A549 (cell line): ENCODE data around the gene MYO7A. TPM values are rescaled to one million over a fixed set of nuclear protein-coding genes. Genes with fewer than 3 reads are reported as not detected.

Experiments used
- ATAC-seq, 2 experiments: fragments of 200-7000 bp in 1 of 2; fragments of >200 bp in 1 of 2; cut with Nextera tagmentation in 1 of 2; cut with Tn5 transposase in 1 of 2; 3 replicates each; pipeline versions ENCODE4 v1.8.0 to v1.9.1; 2018 to 2020; ENCODE audit warnings: mild to moderate bottlenecking in 1 of 2, moderate library complexity in 1 of 2
- CTCF ChIA-PET: fragments of 300-600 bp; sonication (Branson Sonifier 250); formaldehyde crosslinking; extraction: SDS; loops from one replicate; lab custom pipeline; 2021; ENCODE audit warnings: antibody characterized with exemption, inconsistent platforms; lab: Yijun Ruan, JAX
- POLR2A ChIA-PET: fragments of 350-600 bp; formaldehyde crosslinking; extraction: SDS; loops from one replicate; lab custom pipeline; 2021; ENCODE audit warnings: antibody characterized with exemption, inconsistent platforms; lab: Yijun Ruan, JAX
- DNase-seq, 2 experiments: peaks; one replicate each; pipeline versions ENCODE4 v3.0.0 to v3.0.0-alpha.2; 2011 to 2016; ENCODE audit warnings: low read depth in 1 of 2, low spot score in 1 of 2
- FAIRE-seq: peaks from 2 replicates; lab custom pipeline; 2011; peaks lifted over from hg19 to GRCh38; lab: Jason Lieb, UNC
- H3K27ac ChIP-seq, 2 experiments: fragments of >200 bp; sonication (Bioruptor Twin); formaldehyde crosslinking; 3 replicates each; pipeline ENCODE4 v1.5.1; 2016 to 2017
- H3K4me1 ChIP-seq: fragments of >200 bp; sonication (Bioruptor Twin); formaldehyde crosslinking; 3 replicates; pipeline ENCODE4 v1.6.1; 2016
- H3K4me2 ChIP-seq: fragments of >200 bp; sonication (Bioruptor Twin); formaldehyde crosslinking; 3 replicates; pipeline ENCODE4 v1.6.1; 2016
- H3K4me3 ChIP-seq: fragments of >200 bp; sonication (Bioruptor Twin); formaldehyde crosslinking; 3 replicates; pipeline ENCODE4 v1.5.1; 2016
- H3K9me3 ChIP-seq: fragments of >200 bp; sonication (Bioruptor Twin); formaldehyde crosslinking; 3 replicates; pipeline ENCODE4 v1.6.1; 2016
- BHLHE40 ChIP-seq: IDR thresholded peaks from 2 replicates; pipeline ENCODE4 v1.6.1; 2012; ENCODE audit warnings: low read depth, low read length, inconsistent platforms
- CBX2 ChIP-seq: fragments of 200-600 bp; sonication (generic); IDR thresholded peaks from 2 replicates; pipeline ENCODE4 v1.6.1; 2016; ENCODE audit warnings: low read depth, mild to moderate bottlenecking, borderline replicate concordance
- CEBPB ChIP-seq, 2 experiments: fragments of >200 bp in 1 of 2; sonication (Bioruptor Twin) in 1 of 2; formaldehyde crosslinking in 1 of 2; IDR thresholded peaks; 2 replicates each; pipeline ENCODE4 v1.6.1; 2012 to 2016
- EHMT2 ChIP-seq: fragments of 200-600 bp; sonication (generic); IDR thresholded peaks from 2 replicates; pipeline ENCODE4 v1.6.1; 2016; ENCODE audit warnings: antibody characterized with exemption, low read depth, mild to moderate bottlenecking, moderate library complexity
- FOSB ChIP-seq: fragments of 250-450 bp; sonication (Bioruptor Pico); IDR thresholded peaks from 2 replicates; pipeline ENCODE4 v1.5.0; 2020; ENCODE audit warnings: mild to moderate bottlenecking, moderate library complexity
- GATA3 ChIP-seq: IDR thresholded peaks from 2 replicates; pipeline ENCODE4 v1.6.1; 2012; ENCODE audit warnings: borderline replicate concordance
- HDAC2 ChIP-seq: fragments of 200-600 bp; sonication (generic); IDR thresholded peaks from 2 replicates; pipeline ENCODE4 v1.6.1; 2016
- HEYL ChIP-seq: fragments of 250-450 bp; sonication (Bioruptor Pico); IDR thresholded peaks from 2 replicates; pipeline ENCODE4 v1.8.0; 2021; ENCODE audit warnings: mild to moderate bottlenecking, moderate library complexity
- HOXB13 ChIP-seq: fragments of 250-450 bp; sonication (Bioruptor Pico); IDR thresholded peaks from 2 replicates; pipeline ENCODE4 v1.5.0; 2020; ENCODE audit warnings: low read depth, mild to moderate bottlenecking, moderate library complexity
- HOXB5 ChIP-seq: fragments of 250-450 bp; sonication (Bioruptor Pico); IDR thresholded peaks from 2 replicates; pipeline ENCODE4 v1.5.0; 2020; ENCODE audit warnings: mild to moderate bottlenecking, moderate library complexity
- JUNB ChIP-seq: fragments of >200 bp; sonication (Bioruptor Twin); formaldehyde crosslinking; IDR thresholded peaks from 2 replicates; pipeline ENCODE4 v1.6.1; 2016
- KDM1A ChIP-seq: fragments of 200-600 bp; sonication (generic); IDR thresholded peaks from 2 replicates; pipeline ENCODE4 v1.6.1; 2016; ENCODE audit warnings: low read depth, mild to moderate bottlenecking
- KDM5A ChIP-seq: fragments of 200-600 bp; sonication (generic); IDR thresholded peaks from 2 replicates; pipeline ENCODE4 v1.6.1; 2016; ENCODE audit warnings: antibody characterized with exemption, mild to moderate bottlenecking
- MAZ ChIP-seq: fragments of 150-350 bp; IDR thresholded peaks from 2 replicates; pipeline ENCODE4 v1.6.1; 2014; ENCODE audit warnings: antibody characterized with exemption, low read depth, low read length, borderline replicate concordance
- NFE2L2 ChIP-seq: fragments of 150-350 bp; conservative IDR thresholded peaks from 2 replicates; pipeline ENCODE4 v1.6.1; 2014; ENCODE audit warnings: low read length
- NR3C1 ChIP-seq: fragments of >200 bp; sonication (Bioruptor Twin); formaldehyde crosslinking; IDR thresholded peaks from 3 replicates; pipeline ENCODE4 v1.6.1; 2017
- RARB ChIP-seq: fragments of 250-450 bp; sonication (Bioruptor Pico); IDR thresholded peaks from 2 replicates; pipeline ENCODE4 v1.8.0; 2021; ENCODE audit warnings: mild to moderate bottlenecking, moderate library complexity
- RFX5 ChIP-seq: fragments of 450-650 bp; IDR thresholded peaks from 2 replicates; pipeline ENCODE4 v1.7.1; 2014; ENCODE audit warnings: antibody characterized with exemption, mild to moderate bottlenecking, moderate library complexity
- TFCP2L1 ChIP-seq: fragments of 250-450 bp; sonication (Bioruptor Pico); IDR thresholded peaks from 2 replicates; pipeline ENCODE4 v1.5.0; 2021; ENCODE audit warnings: mild to moderate bottlenecking
- WGBS: methylation state at CpG from one replicate; pipeline ENCODE4 v1.1.6; 2017; ENCODE audit errors: missing lambda C conversion rate; 5-methylcytosine and 5-hydroxymethylcytosine counted together
- polyA plus RNA-seq, 4 experiments: library from polyadenylated mRNA; depleted of rRNA in 3 of 4; stranded (reverse); fragments of >200 nt; fragmentation: RNase III in 1 of 4; extraction: RNeasy Plus Mini Kit Qiagen cat#74134 plus additional on column Dnase treatment in 1 of 4; gene quantifications; 2 replicates in 3 of 4; 3 replicates in 1 of 4; pipeline ENCODE4 v1.2.3, GENCODE V29; 2011 to 2017
- TF ChIP-seq, protein P1 (sequence below): fragments of 250-450 bp; sonication (Bioruptor Pico); IDR thresholded peaks from 2 replicates; pipeline ENCODE4 v1.5.0; 2021; ENCODE audit warnings: mild to moderate bottlenecking, moderate library complexity, borderline replicate concordance
- TF ChIP-seq, protein P2 (sequence below): fragments of 450-650 bp; IDR thresholded peaks from 2 replicates; pipeline ENCODE4 v1.6.1; 2014; ENCODE audit warnings: antibody characterized with exemption

MYO7A gene
- polyA plus RNA-seq, 2 of the 4 experiments (the other 2 are of a cell fraction) = 1.7 to 2.1 TPM

- ChIA-PET POLR2A (no interaction called here), CTCF (interaction anchor here (0.9 to 1.3 kb wide), 2 partner anchors 25 to 37 kb away, joined by 3 read pairs; no protein-coding TSS in a partner anchor)
- no peaks in the 10 kb centered on the region for H3K4me1 ChIP-seq
- H3K4me3 ChIP-seq = no peak overlapping the region
- TF ChIP-seq RARB (CRISPR knock-in tag) = no peak
- DNase-seq (no peak), ATAC-seq (no peak), FAIRE-seq (no peak)
- no peaks in the 10 kb centered on the region for H3K9me3 ChIP-seq
- 68% methylated on average over 10 of the region's 11 CpGs for WGBS
- H3K27ac ChIP-seq = no peak overlapping the region
- H3K4me2 ChIP-seq = no peak overlapping the region
These were observed 23.9 kb downstream of the MYO7A start for GRCh38 chr11:77151804-77152509.

GRCh38 chr11:77152846-77153245 is 24.8 kb downstream of the MYO7A start:
- FAIRE-seq (no peak), ATAC-seq (no peak), DNase-seq (no peak)
- no peak overlapping the region for H3K4me3 ChIP-seq
- no peak overlapping the region for H3K27ac ChIP-seq
- H3K9me3 ChIP-seq = no peaks in the 10 kb centered on the region
- H3K4me2 ChIP-seq = no peak overlapping the region
- no peaks in the 10 kb centered on the region for H3K4me1 ChIP-seq
- TF ChIP-seq HOXB5 (no peak), FOSB (CRISPR knock-in tag) (no peak), HEYL (CRISPR knock-in tag) (no peak), TFCP2L1 (no peak), CBX2 (no peak), MAZ (no peak), HOXB13 (CRISPR knock-in tag) (no peak), GATA3 (no peak), CEBPB (IDR thresholded peaks at IDR 0.05) (no peak), RFX5 (no peak), BHLHE40 (no peak), NR3C1 (no peak), HDAC2 (no peak), EHMT2 (no peak), KDM1A (no peak), NFE2L2 (no peak)
- TF ChIP-seq, protein P1, sequence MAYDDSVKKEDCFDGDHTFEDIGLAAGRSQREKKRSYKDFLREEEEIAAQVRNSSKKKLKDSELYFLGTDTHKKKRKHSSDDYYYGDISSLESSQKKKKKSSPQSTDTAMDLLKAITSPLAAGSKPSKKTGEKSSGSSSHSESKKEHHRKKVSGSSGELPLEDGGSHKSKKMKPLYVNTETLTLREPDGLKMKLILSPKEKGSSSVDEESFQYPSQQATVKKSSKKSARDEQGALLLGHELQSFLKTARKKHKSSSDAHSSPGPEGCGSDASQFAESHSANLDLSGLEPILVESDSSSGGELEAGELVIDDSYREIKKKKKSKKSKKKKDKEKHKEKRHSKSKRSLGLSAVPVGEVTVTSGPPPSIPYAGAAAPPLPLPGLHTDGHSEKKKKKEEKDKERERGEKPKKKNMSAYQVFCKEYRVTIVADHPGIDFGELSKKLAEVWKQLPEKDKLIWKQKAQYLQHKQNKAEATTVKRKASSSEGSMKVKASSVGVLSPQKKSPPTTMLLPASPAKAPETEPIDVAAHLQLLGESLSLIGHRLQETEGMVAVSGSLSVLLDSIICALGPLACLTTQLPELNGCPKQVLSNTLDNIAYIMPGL = no peak
- TF ChIP-seq, protein P2, sequence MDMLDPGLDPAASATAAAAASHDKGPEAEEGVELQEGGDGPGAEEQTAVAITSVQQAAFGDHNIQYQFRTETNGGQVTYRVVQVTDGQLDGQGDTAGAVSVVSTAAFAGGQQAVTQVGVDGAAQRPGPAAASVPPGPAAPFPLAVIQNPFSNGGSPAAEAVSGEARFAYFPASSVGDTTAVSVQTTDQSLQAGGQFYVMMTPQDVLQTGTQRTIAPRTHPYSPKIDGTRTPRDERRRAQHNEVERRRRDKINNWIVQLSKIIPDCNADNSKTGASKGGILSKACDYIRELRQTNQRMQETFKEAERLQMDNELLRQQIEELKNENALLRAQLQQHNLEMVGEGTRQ = no peak
- POLR2A ChIA-PET = no interaction called here
- WGBS = 73% methylated on average over 6 of the region's 6 CpGs
- CTCF ChIA-PET = interaction anchor here (0.9 to 1.5 kb wide), 2 partner anchors 36 to 395 kb away, joined by 3 to 6 read pairs; no protein-coding TSS in a partner anchor

- H3K4me3 ChIP-seq = no peak overlapping the region
- ChIA-PET POLR2A (no interaction called here), CTCF (interaction anchor here (0.9 to 3.1 kb wide), 3 partner anchors 26 to 395 kb away, joined by 3 to 17 read pairs (median 6); partner anchors contain the start of gene MYO7A)
- H3K4me2 ChIP-seq = no peak overlapping the region
- TF ChIP-seq KDM5A = no peak
- no peak for TF ChIP-seq JUNB
- H3K27ac ChIP-seq = no peak overlapping the region
- FAIRE-seq = no peak
- no peak for ATAC-seq
- no peak for DNase-seq
- WGBS = 57% methylated on average over 17 of the region's 20 CpGs
- no peaks in the 10 kb centered on the region for H3K4me1 ChIP-seq
- H3K9me3 ChIP-seq = no peaks in the 10 kb centered on the region
These were observed 25.5 kb downstream of the MYO7A start for GRCh38 chr11:77153276-77154185.
